ENCODE data around the gene EIF4G3.
"Not testable (repeated sequence)": the region's sequence is repeated elsewhere in the genome, so short reads cannot be mapped to it uniquely, and the experiment has no call there.

Gene EIF4G3

DNA sequence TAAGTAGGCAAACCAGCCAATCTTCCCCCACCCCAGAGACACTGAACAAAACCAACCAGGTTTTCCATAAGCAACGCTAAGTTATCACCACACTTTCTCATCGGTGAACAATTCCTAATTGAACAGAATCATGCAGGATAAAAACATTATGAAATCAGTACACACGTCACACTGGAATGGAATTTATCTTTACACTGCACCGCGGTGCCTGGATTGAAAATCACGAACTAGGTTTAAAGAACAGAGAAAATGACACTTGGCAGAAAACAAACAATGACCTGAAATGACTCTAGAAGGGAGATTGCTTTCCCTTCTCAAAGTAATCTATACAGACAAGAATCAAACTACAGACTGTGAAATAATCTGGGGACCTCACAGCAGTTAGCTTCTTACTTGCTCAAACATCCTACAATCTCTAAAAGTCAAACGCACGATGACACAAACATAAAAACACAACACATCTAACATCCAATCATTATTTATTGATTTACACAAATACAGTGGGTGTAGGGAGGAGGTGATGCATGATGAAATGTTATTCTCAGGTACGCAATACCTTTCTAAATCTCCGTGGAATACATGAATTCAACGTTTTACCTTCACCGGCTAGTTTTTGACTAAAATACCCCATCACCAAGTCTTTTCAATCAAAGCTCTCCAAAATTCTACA, 1.9 kb downstream of the EIF4G3 start:
- TF ChIP-seq, protein P1, sequence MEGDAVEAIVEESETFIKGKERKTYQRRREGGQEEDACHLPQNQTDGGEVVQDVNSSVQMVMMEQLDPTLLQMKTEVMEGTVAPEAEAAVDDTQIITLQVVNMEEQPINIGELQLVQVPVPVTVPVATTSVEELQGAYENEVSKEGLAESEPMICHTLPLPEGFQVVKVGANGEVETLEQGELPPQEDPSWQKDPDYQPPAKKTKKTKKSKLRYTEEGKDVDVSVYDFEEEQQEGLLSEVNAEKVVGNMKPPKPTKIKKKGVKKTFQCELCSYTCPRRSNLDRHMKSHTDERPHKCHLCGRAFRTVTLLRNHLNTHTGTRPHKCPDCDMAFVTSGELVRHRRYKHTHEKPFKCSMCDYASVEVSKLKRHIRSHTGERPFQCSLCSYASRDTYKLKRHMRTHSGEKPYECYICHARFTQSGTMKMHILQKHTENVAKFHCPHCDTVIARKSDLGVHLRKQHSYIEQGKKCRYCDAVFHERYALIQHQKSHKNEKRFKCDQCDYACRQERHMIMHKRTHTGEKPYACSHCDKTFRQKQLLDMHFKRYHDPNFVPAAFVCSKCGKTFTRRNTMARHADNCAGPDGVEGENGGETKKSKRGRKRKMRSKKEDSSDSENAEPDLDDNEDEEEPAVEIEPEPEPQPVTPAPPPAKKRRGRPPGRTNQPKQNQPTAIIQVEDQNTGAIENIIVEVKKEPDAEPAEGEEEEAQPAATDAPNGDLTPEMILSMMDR (conservative IDR thresholded peaks at IDR 0.05; ENCODE audit: low read depth, low read length) = no peak
- Histone ChIP-seq H3K9ac (peak overlapping the region; percentile 80; the same call in 1 of the 2 replicates), H3K4me3 (IDR thresholded peaks at IDR 0.05; ENCODE audit: insufficient read depth, low read depth, low read length) (peak overlapping the region; percentile 72), H3K4me2 (peak overlapping the region; percentile 78), H3K36me3 (ENCODE audit: insufficient read depth) (no peaks in the 10 kb centered on the region), H3K27me3 (ENCODE audit: insufficient read depth, low read depth) (no peaks in the 10 kb centered on the region), H3K79me2 (ENCODE audit: insufficient read depth, low read depth) (peaks cover 37% of the 10 kb centered on the region; the same call in 1 of the 2 replicates), H4K20me1 (ENCODE audit: insufficient read depth) (no peaks in the 10 kb centered on the region), H3K27ac (no peak overlapping the region), H2AFZ (ENCODE audit: low read depth) (no peak overlapping the region), H3K4me1 (ENCODE audit: low read depth, poor library complexity, severe bottlenecking) (peaks cover 16% of the 10 kb centered on the region)

DNA sequence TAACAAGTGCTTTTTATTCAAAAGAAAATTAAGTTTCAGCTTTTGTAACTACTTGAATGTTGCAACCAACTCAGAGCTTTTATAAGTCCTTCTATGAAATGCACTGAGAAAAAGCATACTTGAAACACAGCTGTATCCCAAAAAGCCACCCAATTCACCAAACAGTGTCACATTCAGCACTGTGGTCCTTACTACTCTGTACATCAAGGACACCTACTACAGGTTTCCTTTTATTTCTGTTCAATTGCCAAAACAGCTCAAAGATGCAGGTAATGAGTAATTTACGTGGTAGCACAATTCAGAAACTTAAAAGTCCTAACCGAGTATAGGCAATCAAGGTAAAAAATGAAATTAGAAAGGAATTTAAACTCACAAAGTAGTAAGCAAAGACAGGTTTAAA, 2.5 kb downstream of the EIF4G3 start:
- no peak overlapping the region for H3K27ac ChIP-seq

DNA sequence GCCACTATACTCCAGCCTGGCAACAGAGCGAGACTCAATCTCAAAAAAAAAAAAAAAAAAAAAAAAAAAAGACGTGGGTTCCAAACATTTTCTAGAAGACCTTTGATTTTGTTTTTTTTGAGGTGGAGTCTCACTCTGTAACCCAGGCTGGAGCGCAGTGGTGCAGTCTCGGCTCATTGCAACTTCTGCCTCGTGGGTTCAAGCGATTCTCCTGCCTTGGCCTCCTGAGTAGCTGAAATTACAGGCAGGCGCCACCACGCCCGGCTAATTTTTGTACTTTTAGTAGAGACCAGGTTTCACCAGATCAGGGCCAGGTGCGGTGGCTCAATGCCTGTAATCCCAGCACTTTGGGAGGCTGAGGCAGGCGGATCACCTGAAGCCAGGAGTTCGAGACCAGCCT, 3.6 kb downstream of the EIF4G3 start:
- H3K27ac ChIP-seq; H3K4me2 ChIP-seq; H3K9ac ChIP-seq; H3K4me3 ChIP-seq (IDR thresholded peaks at IDR 0.05; ENCODE audit: insufficient read depth, low read depth, low read length); H3K27me3 ChIP-seq (ENCODE audit: insufficient read depth, low read depth); H4K20me1 ChIP-seq (ENCODE audit: insufficient read depth); H2AFZ ChIP-seq (ENCODE audit: low read depth); H3K36me3 ChIP-seq (ENCODE audit: insufficient read depth): not testable (repeated sequence)
- H3K79me2 ChIP-seq (ENCODE audit: insufficient read depth, low read depth) = peaks cover 37% of the 10 kb centered on the region; the same call in 1 of the 2 replicates
- H3K4me1 ChIP-seq (ENCODE audit: low read depth, poor library complexity, severe bottlenecking) = peaks cover 16% of the 10 kb centered on the region

More for the DNA sequence above, 2.5 kb downstream of the EIF4G3 start:
- TF ChIP-seq, protein P1 (conservative IDR thresholded peaks at IDR 0.05; ENCODE audit: low read depth, low read length) = no peak
- no peak overlapping the region for H3K4me3 ChIP-seq (IDR thresholded peaks at IDR 0.05; ENCODE audit: insufficient read depth, low read depth, low read length)
- H3K4me2 ChIP-seq = peak overlapping the region; percentile 78
- no peaks in the 10 kb centered on the region for H4K20me1 ChIP-seq (ENCODE audit: insufficient read depth)
- peaks cover 16% of the 10 kb centered on the region for H3K4me1 ChIP-seq (ENCODE audit: low read depth, poor library complexity, severe bottlenecking)
- no peaks in the 10 kb centered on the region for H3K27me3 ChIP-seq (ENCODE audit: insufficient read depth, low read depth)
- H3K9ac ChIP-seq = no peak overlapping the region
- peaks cover 37% of the 10 kb centered on the region; the same call in 1 of the 2 replicates for H3K79me2 ChIP-seq (ENCODE audit: insufficient read depth, low read depth)
- H2AFZ ChIP-seq (ENCODE audit: low read depth) = no peak overlapping the region
- no peaks in the 10 kb centered on the region for H3K36me3 ChIP-seq (ENCODE audit: insufficient read depth)

DNA sequence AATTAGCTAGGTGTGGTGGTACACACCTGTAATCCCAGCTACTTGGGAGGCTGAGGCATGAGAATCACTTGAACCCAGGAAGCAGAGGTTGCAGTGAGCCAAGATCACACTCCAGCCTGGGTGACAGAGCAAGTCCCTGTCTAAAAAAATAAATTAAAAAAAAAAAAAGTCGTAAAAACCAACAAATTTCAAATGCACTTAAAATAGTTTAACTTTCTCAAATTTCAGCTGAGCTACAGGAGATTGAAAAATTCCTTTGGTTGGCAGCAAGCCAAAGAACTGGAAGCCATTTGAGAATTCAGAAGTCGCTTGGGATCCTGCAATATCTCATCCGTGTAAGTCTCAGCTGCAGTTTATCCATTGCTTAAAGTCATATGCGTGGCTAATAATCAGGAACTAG, 5.9 kb downstream of the EIF4G3 start:
- Histone ChIP-seq H3K79me2 (ENCODE audit: insufficient read depth, low read depth) (peaks cover 52% of the 10 kb centered on the region; the same call in 1 of the 2 replicates), H3K4me1 (ENCODE audit: low read depth, poor library complexity, severe bottlenecking) (peaks cover 16% of the 10 kb centered on the region)
- H3K36me3 ChIP-seq (ENCODE audit: insufficient read depth); H3K27me3 ChIP-seq (ENCODE audit: insufficient read depth, low read depth); H2AFZ ChIP-seq (ENCODE audit: low read depth); H3K27ac ChIP-seq; H3K4me2 ChIP-seq; H4K20me1 ChIP-seq (ENCODE audit: insufficient read depth); H3K4me3 ChIP-seq (IDR thresholded peaks at IDR 0.05; ENCODE audit: insufficient read depth, low read depth, low read length); H3K9ac ChIP-seq: not testable (repeated sequence)

DNA sequence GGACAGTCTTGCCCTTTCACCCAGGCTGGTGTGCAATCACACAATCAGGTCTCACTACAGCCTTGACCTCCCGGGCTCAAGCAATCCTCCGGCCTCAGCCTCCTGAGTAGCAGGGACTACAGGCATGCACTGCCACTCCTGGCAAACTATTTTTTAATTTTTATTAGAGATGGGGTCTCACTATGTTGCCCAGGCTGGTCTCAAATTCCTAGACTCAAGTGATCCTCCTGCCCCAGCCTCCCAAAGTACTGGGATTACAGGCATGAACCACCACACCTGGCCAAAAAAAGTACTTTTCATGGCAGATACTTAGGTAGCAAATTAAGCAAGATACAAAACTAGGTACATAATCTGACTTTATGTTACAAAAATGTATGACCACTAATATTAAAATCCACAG, 8.3 kb downstream of the EIF4G3 start:
- TF ChIP-seq, protein P1 (conservative IDR thresholded peaks at IDR 0.05; ENCODE audit: low read depth, low read length) = no peak
- Histone ChIP-seq H3K4me2 (no peak overlapping the region), H3K27me3 (ENCODE audit: insufficient read depth, low read depth) (no peaks in the 10 kb centered on the region), H3K4me3 (IDR thresholded peaks at IDR 0.05; ENCODE audit: insufficient read depth, low read depth, low read length) (no peak overlapping the region), H3K9ac (no peak overlapping the region), H3K27ac (no peak overlapping the region), H2AFZ (ENCODE audit: low read depth) (no peak overlapping the region), H3K36me3 (ENCODE audit: insufficient read depth) (no peaks in the 10 kb centered on the region), H4K20me1 (ENCODE audit: insufficient read depth) (no peaks in the 10 kb centered on the region), H3K4me1 (ENCODE audit: low read depth, poor library complexity, severe bottlenecking) (no peaks in the 10 kb centered on the region), H3K79me2 (ENCODE audit: insufficient read depth, low read depth) (peaks cover 37% of the 10 kb centered on the region; the same call in 1 of the 2 replicates)
